ENCODE results near the gene KRTAP5-11. TPM values are rescaled to one million over a fixed set of nuclear protein-coding genes. Genes with fewer than 3 reads are reported as not detected.
"Not testable (repeated sequence)": the region's sequence is repeated elsewhere in the genome, so short reads cannot be mapped to it uniquely, and the experiment has no call there.

KRTAP5-11 gene, protein sequence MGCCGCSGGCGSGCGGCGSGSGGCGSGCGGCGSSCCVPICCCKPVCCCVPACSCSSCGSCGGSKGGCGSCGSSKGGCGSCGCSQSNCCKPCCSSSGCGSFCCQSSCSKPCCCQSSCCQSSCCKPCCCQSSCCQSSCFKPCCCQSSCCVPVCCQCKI
- not detected in 2 replicates for total RNA-seq (ENCODE audit: low replicate concordance)

DNA sequence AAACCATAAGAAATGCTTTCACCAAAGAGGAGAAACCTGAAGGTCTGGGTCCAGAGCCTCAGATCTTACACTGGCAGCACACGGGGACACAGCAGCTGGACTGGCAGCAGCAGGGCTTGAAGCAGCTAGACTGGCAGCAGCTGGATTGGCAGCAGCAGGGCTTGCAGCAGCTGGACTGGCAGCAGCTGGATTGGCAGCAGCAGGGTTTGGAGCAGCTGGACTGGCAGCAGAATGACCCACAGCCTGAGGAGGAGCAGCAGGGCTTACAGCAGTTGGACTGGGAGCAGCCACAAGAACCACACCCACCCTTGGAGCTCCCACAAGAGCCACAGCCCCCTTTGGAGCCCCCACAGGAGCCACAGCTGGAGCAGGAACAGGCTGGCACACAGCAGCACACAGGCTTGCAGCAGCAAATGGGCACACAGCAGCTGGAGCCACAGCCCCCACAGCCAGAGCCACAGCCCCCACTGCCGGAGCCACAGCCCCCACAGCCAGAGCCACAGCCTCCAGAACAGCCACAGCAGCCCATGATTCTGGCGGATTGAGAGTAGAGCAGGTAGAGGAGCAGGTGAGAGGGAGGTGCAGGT, at the start of gene KRTAP5-11:
KRTAP5-11 (minus strand) TSS at position 567 of the 587 bp plus-strand sequence; CDS start at position 529, 38 bp downstream.
- H3K4me3 ChIP-seq (ENCODE audit: low read depth, low read length), result no peak within 1 kb of the TSS
- no peak for DNase-seq (ENCODE audit: low read depth)
- TF ChIP-seq, protein P1, sequence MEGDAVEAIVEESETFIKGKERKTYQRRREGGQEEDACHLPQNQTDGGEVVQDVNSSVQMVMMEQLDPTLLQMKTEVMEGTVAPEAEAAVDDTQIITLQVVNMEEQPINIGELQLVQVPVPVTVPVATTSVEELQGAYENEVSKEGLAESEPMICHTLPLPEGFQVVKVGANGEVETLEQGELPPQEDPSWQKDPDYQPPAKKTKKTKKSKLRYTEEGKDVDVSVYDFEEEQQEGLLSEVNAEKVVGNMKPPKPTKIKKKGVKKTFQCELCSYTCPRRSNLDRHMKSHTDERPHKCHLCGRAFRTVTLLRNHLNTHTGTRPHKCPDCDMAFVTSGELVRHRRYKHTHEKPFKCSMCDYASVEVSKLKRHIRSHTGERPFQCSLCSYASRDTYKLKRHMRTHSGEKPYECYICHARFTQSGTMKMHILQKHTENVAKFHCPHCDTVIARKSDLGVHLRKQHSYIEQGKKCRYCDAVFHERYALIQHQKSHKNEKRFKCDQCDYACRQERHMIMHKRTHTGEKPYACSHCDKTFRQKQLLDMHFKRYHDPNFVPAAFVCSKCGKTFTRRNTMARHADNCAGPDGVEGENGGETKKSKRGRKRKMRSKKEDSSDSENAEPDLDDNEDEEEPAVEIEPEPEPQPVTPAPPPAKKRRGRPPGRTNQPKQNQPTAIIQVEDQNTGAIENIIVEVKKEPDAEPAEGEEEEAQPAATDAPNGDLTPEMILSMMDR (IDR thresholded peaks at IDR 0.05; ENCODE audit: insufficient read depth, low read length), result no peak

DNA sequence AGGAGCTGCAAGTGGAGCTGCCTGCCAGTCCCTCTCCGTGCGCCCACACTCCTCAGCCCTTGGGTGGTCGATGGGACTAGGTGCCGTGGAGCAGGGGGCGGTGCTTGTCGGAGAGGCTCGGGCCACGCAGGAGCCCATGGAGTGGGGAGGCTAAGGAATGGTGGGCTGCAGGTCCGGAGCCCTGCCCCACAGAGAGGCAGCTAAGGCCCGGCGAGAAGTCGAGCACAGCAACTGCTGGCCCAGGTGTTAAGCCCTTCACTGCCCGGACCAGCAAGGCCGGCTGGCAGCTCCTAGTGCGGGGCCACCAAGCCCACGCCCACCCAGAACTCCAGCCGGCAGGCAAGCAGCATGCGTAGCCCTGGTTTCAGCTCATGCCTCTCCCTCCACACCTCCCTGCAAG, 48.9 kb upstream of the KRTAP5-11 start:
- H3K4me3 ChIP-seq (ENCODE audit: low read depth, low read length); DNase-seq (ENCODE audit: low read depth): not testable (repeated sequence)

DNA sequence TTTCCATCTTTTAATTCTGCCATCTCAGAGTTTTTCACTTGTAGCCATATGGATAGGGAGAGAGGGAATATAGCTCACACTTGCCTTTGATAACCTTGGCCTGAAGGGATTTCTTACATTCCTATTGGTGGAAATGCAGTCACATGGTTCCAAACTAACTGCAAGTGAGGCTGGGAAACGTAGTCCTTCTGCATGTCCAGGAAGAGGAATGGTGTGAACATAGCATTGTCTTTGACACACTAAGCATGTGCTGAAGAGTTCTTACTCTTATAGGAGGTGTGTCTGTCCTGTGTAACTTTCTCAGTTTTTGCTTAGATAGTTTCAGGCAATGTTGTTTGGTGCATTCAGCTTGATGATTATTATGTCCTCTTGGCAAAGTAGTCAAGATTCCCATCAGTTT, 47.4 kb upstream of the KRTAP5-11 start:
- not testable (repeated sequence) for DNase-seq (ENCODE audit: low read depth); H3K4me3 ChIP-seq (ENCODE audit: low read depth, low read length)

DNA sequence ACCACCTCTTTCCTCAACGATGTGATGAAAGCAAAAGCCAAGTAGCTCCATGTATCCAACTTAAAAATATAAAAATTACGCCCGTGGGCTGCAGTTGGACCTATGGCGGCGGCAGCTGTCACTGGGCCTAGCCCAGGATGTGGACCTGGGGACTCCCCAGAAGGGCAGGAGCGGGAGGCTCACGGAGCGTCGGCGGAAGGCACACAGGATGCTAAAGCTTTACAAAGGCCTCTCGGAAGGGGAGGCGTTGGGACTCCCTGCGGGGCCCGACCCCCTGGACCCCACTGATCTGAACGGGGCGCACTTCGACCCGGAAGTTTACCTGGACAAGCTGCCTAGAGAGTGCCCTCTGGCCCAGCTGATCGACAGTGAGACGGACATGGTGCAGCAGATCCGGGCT, 46.3 kb upstream of the KRTAP5-11 start:
- not testable (repeated sequence) for DNase-seq (ENCODE audit: low read depth); H3K4me3 ChIP-seq (ENCODE audit: low read depth, low read length)

DNA sequence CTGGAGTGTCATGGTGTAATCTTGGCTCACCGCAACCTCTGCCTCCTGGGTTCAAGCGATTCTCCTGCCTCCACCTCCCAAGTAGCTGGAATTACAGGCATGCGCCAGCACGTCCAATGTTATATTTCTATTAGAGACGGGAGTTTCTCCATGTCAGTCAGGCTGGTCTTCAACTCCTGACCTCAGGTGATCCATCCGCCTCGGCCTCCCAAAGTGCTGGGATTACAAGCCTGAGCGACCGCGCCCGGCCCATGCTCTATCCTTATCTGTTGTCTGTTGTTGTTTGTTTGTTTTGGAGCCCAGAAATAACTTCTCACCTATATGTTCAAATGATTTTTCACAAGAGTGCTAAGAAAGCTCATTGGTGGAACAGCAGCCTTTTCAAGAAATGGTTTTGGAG, 40.6 kb upstream of the KRTAP5-11 start:
- DNase-seq (ENCODE audit: low read depth); H3K4me3 ChIP-seq (ENCODE audit: low read depth, low read length): not testable (repeated sequence)

DNA sequence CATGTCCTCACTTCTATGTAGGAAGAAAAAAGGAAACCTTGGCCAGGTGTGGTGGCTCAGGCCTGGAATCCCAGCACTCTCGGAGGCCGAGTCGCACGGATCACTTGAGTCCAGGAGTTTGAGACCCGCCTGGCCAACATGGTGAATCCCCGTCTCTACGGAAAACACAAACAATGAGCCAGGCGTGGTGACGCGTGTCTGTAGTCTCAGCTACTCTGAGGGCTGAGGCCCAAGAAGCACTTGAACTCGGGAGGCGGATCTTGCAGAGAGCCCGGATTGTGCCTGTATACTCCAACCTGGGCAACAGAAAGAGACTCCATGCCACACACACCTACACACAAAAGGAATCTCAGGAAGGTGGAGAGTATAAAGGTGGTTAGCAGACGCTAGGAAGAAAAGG, 39.9 kb upstream of the KRTAP5-11 start:
- not testable (repeated sequence) for H3K4me3 ChIP-seq (ENCODE audit: low read depth, low read length); DNase-seq (ENCODE audit: low read depth)

DNA sequence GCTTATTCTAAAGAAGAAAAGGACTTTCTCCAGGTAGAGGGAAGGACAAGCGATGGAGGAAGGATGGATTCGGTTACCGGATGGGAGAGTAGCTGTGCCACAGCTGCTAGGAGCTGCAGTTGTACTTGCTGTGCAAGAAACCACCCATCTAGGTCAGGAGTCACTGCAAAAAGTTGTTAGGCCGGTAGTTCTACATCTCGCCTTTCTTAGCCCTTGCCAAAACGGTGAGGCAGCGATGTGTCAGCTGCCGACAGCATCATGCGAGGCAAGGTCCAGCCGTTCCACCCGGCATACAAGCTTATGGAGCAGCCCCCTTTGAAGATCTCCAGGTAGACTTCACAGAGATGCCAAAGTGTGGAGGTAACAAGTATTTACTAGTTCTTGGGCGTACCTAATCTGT, 32.3 kb upstream of the KRTAP5-11 start:
- DNase-seq (ENCODE audit: low read depth); H3K4me3 ChIP-seq (ENCODE audit: low read depth, low read length): not testable (repeated sequence)

DNA sequence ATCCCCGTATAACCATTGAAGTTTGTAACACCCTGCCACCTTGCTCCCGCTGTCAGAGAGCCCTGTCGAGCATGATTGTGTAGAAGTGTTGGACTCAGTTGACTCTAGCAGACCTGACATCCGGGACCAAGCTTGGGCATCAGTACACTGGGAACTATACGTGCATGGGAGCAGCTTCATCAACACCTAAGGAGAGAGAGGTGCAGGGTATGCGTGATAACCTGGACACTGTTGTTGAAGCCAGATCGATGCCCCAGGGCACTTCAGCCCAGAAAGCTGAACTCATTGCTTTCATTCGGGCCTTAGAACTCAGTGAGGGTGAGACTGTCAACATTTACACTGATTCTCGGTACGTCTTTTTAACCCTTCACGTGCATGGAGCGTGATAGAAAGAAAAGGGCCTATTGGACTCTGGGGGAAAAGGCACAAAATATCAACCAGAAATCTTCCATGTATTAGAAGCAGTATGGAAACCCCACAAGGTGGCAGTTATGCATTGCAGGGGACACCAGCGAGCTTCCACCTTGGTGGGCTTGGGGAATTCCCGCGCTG, 31.8 kb upstream of the KRTAP5-11 start:
- not testable (repeated sequence) for H3K4me3 ChIP-seq (ENCODE audit: low read depth, low read length); DNase-seq (ENCODE audit: low read depth)

DNA sequence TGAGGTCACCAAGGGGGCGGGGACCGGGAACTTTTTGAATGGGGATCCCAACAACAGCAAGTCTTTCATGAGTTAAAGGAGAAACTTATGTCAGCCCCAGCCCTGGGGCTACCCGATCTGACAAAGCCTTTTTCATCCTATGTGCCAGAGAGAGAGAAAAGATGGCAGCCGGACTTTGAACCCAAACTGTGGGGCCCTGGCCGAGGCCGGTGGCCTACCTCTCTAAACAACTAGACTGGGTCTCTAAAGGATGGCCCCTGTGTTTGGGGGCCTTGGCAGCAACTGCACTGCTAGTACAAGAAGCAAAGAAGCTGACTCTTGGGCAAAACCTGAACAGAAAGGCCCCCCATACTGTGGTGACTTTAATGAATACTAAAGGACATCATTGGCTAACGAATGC, 31.3 kb upstream of the KRTAP5-11 start:
- DNase-seq (ENCODE audit: low read depth); H3K4me3 ChIP-seq (ENCODE audit: low read depth, low read length): not testable (repeated sequence)

DNA sequence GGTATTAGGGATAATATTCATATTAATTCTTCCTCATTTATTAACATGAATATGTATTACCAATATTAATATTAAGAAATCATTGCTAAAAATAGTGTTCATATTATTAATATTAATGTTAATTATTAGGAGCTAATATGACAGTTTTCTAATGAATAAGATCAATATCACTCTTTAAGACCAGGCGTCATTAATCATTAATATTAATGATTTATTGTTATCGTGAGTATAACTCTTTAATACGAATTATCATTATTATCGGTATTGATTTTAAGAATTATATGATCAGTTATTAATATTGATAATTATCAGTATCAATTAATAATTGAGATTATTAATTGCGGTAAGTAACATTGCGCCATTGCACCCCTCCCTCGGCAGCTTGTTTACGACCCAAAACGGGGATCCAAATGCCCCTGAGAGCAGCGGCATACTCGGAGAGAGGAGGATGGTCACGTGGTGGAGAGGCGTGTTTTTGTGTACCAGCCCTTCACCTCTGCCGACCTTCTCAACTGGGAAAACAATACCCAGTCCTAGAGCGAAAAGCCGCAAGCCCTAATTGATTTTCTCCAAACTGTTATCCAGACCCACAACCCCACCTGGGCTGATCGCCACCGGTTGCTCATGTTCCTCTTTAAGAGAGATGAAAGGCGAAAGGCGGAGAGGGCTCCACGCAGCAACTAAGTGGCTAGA, 28.7 kb upstream of the KRTAP5-11 start:
- not testable (repeated sequence) for H3K4me3 ChIP-seq (ENCODE audit: low read depth, low read length); DNase-seq (ENCODE audit: low read depth)

DNA sequence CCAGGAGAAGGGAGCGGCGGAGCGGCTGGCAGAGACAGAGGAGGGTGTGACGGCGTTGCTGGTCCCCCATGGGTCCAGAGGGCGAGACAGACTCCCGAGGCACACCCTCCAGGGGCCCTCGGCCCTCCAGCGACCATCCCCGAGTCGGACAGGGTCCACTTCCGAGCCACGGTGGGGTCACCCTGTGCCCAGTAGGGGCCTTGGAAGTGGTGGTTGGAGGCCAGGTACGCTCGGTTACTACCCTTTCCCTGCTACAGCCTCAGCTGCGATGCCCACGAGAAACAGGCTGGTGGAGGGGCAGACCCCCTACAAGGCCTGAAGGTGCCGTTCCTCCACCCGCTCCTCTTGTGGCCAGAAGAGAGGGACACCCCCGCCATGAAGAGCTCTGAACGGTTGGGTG, 25.6 kb upstream of the KRTAP5-11 start:
- H3K4me3 ChIP-seq (ENCODE audit: low read depth, low read length); DNase-seq (ENCODE audit: low read depth): not testable (repeated sequence)

DNA sequence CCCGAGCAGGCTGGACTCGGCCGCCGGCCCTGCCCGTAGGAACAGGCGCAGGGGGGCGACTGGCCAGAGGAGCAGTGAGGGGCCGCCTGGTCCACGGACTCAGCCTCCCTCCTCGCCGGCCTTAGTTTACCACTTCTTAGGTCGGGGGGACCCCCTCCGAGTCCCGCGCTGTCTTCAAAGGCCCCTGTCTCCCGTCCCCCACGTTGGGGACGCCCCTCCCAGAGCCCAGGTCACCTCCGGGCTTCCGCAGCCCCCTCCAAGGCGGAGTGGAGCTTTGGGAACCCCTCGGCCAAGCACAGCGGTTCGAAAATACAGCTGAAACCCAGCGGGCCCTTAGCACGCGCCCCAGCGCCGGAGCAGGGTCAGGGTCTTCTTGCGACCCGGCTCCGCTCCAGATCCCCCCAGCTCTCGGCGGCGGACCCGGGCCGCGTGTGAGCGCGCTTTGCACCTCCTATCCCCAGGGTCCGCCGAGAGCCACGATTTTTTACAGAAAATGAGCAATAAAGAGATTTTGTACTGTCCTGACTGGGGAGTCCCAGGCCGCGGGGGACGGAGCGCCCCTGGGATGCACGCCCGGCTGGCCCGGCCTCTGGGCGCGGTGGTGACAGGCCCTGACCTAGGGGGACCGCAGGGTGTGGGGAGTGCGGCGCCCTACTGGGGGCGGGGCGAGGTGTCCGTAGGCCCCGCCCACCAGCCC, 25.0 kb upstream of the KRTAP5-11 start:
- not testable (repeated sequence) for DNase-seq (ENCODE audit: low read depth); H3K4me3 ChIP-seq (ENCODE audit: low read depth, low read length)

DNA sequence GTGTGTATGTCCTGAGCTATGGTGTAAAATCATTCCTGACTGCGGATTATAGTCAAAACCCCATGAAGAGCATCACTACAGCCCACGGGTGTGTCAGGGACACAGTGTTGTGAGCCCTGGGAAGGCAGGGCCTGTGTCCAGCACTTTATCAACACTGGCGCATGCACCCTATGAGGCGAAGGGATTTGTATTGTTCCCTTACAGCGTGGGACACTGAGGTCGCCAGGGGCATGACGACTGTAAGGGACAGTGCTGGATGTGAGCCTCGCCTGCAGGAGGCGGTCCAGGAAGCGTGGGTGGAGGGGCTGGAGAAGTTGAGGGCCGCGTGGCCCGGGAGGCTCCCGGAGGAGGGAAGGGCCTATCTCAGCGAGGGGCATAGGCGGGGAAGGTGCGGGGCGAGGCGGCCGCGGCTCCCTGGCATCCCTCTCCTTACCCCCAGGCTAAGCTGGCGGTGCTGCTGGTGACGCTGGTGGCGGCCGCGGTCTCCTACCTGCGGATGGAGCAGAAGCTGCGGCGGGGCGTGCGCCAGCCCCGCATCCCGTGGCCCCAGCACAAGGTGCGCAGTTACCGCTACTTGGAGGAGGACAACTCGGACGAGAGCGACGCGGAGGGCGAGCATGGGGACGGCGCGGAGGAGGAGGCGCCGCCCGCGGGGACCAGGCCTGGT, 24.3 kb upstream of the KRTAP5-11 start:
- not testable (repeated sequence) for DNase-seq (ENCODE audit: low read depth); H3K4me3 ChIP-seq (ENCODE audit: low read depth, low read length)

DNA sequence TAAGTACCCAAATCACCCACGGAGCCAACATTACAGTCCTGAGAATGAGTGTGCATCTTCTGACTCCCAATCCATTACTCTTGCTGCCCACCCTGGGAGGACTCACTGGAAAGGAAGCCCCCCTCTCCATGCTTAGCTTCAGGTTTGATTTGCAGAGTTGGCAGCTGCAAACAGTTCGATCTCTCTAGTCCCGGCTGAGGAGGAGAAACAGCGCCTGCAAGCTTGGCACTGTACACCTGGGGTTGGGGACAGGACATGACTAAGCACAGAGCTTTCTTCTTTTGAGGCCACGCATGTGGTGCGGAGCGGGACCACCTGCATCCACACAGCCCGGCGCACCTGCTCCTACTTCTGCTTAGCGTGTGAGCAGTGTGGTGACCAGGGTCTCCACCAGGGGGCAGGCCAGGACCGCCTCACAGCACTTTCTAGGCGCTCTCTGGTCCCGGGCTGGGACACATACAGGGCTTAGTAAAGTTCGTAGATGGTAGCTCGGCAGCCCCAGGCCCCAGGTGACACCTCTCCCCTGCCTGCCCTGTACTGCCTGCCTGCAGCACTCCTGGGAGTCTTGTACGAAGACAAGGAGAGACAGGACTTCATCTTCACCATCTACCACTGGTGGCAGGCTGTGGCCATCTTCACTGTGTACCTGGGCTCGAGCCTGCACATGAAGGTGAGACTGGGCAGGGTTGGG, 22.3 kb upstream of the KRTAP5-11 start:
- H3K4me3 ChIP-seq (ENCODE audit: low read depth, low read length); DNase-seq (ENCODE audit: low read depth): not testable (repeated sequence)

DNA sequence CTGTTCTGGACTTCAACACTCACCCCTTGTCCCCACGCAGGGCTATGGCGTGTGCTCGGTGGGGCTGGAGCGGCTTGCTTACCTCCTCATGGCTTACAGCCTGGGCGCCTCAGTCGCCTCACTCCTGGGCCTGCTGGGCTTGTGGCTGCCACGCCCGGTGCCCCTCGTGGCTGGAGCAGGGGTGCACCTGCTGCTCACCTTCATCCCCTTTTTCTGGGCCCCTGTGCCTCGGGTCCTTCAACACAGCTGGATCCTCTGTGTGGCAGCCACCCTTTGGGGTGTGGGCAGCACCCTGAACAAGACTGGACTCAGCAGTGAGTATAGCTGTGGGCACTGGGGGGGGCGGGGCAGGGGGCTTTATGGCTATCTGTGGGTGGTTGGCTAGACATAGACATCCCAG, 20.5 kb upstream of the KRTAP5-11 start:
- DNase-seq (ENCODE audit: low read depth); H3K4me3 ChIP-seq (ENCODE audit: low read depth, low read length): not testable (repeated sequence)

DNA sequence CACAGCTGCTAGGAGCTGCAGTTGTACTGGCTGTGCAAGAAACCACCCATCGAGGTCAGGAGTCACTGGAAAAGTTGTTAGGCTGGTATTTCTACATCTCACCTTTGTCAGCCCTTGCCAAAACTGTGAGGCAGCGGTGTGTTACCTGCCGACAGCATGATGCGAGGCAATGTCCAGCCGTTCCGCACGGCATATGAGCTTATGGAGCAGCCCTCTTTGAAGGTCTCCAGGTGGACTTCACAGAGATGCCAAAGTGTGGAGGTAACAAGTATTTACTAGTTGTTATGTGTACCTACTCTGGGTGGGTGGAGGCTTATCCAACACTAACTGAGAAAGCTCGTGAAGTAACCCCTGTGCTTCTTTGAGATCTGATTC, 6.9 kb upstream of the KRTAP5-11 start:
- DNase-seq (ENCODE audit: low read depth); H3K4me3 ChIP-seq (ENCODE audit: low read depth, low read length): not testable (repeated sequence)
